Gastroesophageal sphincter (tissue), 3 donors: Measurements from ENCODE around the gene MTFR1L.

Experiments
- CTCF ChIP-seq, 4 experiments: fragments of 200-600 bp in 2 of 4; fragments of 450-650 bp in 2 of 4; sonication (generic) in 1 of 4; IDR thresholded peaks; one replicate each; pipeline ENCODE4 v1.5.1; 2017 to 2019; ENCODE audit warnings: antibody characterized with exemption in 4 of 4, mild to moderate bottlenecking in 2 of 4, moderate library complexity in 2 of 4
- EP300 ChIP-seq: sonication (generic); formaldehyde crosslinking; IDR thresholded peaks from one replicate; pipeline ENCODE4 v1.6.1; 2017; ENCODE audit warnings: antibody characterized with exemption, mild to moderate bottlenecking
- POLR2A ChIP-seq, 2 donors: fragments of 450-650 bp; IDR thresholded peaks; one replicate each; pipeline ENCODE4 v1.6.1; 2017; ENCODE audit warnings: antibody characterized with exemption in 2 of 2, mild to moderate bottlenecking in 2 of 2, moderate library complexity in 1 of 2

- TF ChIP-seq POLR2A (IDR thresholded peaks at IDR 0.05) (no peak), CTCF (IDR thresholded peaks at IDR 0.05) (no peak), EP300 (no peak)
Measured at GRCh38 chr1:25874209-25874608, 54.5 kb downstream of the MTFR1L start.
